Tibial nerve (tissue), 4 donors: ENCODE data around the gene SEMA3G. TPM values are rescaled to one million over a fixed set of nuclear protein-coding genes. Genes with fewer than 3 reads are reported as not detected.

Experiments used
- DNase-seq, 2 donors: peaks; one replicate each; pipeline ENCODE4 v3.0.0-alpha.2; 2019; ENCODE audit warnings: low spot score in 2 of 2
- H3K27ac ChIP-seq, 4 donors: fragments of 200-600 bp; sonication (generic) in 3 of 4; one replicate each; pipeline ENCODE4 v1.5.1; 2017 to 2019; ENCODE audit warnings: mild to moderate bottlenecking in 1 of 4
- H3K27me3 ChIP-seq, 2 donors: fragments of 200-600 bp; sonication (generic) in 1 of 2; one replicate each; pipeline versions ENCODE4 v1.5.1 to v1.6.0; 2017 to 2019
- H3K36me3 ChIP-seq, 3 donors: fragments of 200-600 bp; sonication (generic); one replicate each; pipeline ENCODE4 v1.5.1; 2018 to 2019
- H3K4me1 ChIP-seq, 4 donors: fragments of 200-600 bp; sonication (generic) in 3 of 4; one replicate each; pipeline ENCODE4 v1.5.1; 2017 to 2019
- H3K4me3 ChIP-seq, 4 donors: fragments of 200-600 bp; sonication (generic) in 3 of 4; one replicate each; pipeline ENCODE4 v1.5.1; 2017 to 2019; ENCODE audit warnings: mild to moderate bottlenecking in 1 of 4, moderate library complexity in 1 of 4
- H3K9me3 ChIP-seq, 4 donors: fragments of 200-600 bp; sonication (generic) in 3 of 4; one replicate each; pipeline ENCODE4 v1.5.1; 2017 to 2019
- CTCF ChIP-seq, 5 experiments: fragments of 200-600 bp in 3 of 5; fragments of 450-650 bp in 2 of 5; sonication (generic) in 3 of 5; IDR thresholded peaks; one replicate each; pipeline ENCODE4 v1.5.1; 2016 to 2019; ENCODE audit warnings: antibody characterized with exemption in 5 of 5, mild to moderate bottlenecking in 3 of 5, moderate library complexity in 2 of 5
- EP300 ChIP-seq, 2 donors: sonication (generic); formaldehyde crosslinking; IDR thresholded peaks; one replicate each; pipeline ENCODE4 v1.6.1; 2017; ENCODE audit warnings: antibody characterized with exemption in 2 of 2, mild to moderate bottlenecking in 1 of 2
- POLR2A ChIP-seq, 2 donors: fragments of 450-650 bp; IDR thresholded peaks; one replicate each; pipeline ENCODE4 v1.6.1; 2017; ENCODE audit warnings: antibody characterized with exemption in 2 of 2, mild to moderate bottlenecking in 2 of 2, moderate library complexity in 2 of 2
- WGBS, 2 donors: methylation state at CpG; one replicate each; pipeline ENCODE4 v1.1.5; 2018; 5-methylcytosine and 5-hydroxymethylcytosine counted together
- total RNA-seq, 4 donors: library from RNA; depleted of rRNA; stranded (reverse); fragments of >200 nt; gene quantifications; one replicate each; pipeline ENCODE4 v1.1.0, GENCODE V29; 2016

Gene SEMA3G
- total RNA-seq, 4 donors from 2014 or later = 11.5 to 67.5 (median 32.7) TPM

GRCh38 chr3:52450489-52451236 is 5.8 kb upstream of the SEMA3G start:
- Histone ChIP-seq H3K27me3 (no peaks in the 10 kb centered on the region), H3K27ac (peak overlapping the region in 1 of 4 donors; percentile 22), H3K4me1 (peaks cover 0 to 35% (median 6%) of the 10 kb centered on the region in 4 donors), H3K9me3 (no peaks in the 10 kb centered on the region), H3K36me3 (no peaks in the 10 kb centered on the region), H3K4me3 (peak overlapping the region in 1 of 4 donors; percentile 42)
- TF ChIP-seq EP300 (IDR thresholded peaks at IDR 0.05) (no peak), POLR2A (IDR thresholded peaks at IDR 0.05) (no peak), CTCF (IDR thresholded peaks at IDR 0.05) (no peak)
- 81 to 82% methylated on average over 5 to 11 of the region's 11 CpGs for WGBS, 2 donors
- DNase-seq = no peak

- Histone ChIP-seq H3K9me3 (no peaks in the 10 kb centered on the region), H3K27me3 (no peaks in the 10 kb centered on the region), H3K4me1 (peaks cover 0 to 27% (median 6%) of the 10 kb centered on the region in 4 donors), H3K27ac (no peak overlapping the region), H3K36me3 (no peaks in the 10 kb centered on the region), H3K4me3 (no peak overlapping the region)
- 66 to 75% methylated on average over 12 of the region's 12 CpGs for WGBS, 2 donors
- TF ChIP-seq EP300 (IDR thresholded peaks at IDR 0.05) (no peak), POLR2A (IDR thresholded peaks at IDR 0.05) (no peak)
- no peak for DNase-seq
Measured at GRCh38 chr3:52447512-52448355, 2.8 kb upstream of the SEMA3G start.

- 4 to 29% methylated on average over 7 to 10 of the region's 13 CpGs for WGBS, 2 donors
- Histone ChIP-seq H3K27me3 (no peaks in the 10 kb centered on the region), H3K36me3 (no peaks in the 10 kb centered on the region), H3K9me3 (no peaks in the 10 kb centered on the region), H3K27ac (no peak overlapping the region), H3K4me3 (no peak overlapping the region), H3K4me1 (peaks cover 0 to 36% (median 8%) of the 10 kb centered on the region in 4 donors)
- peak in 1 of 2 donors; percentile 72 for DNase-seq
- TF ChIP-seq EP300 (IDR thresholded peaks at IDR 0.05) (no peak), POLR2A (IDR thresholded peaks at IDR 0.05) (no peak), CTCF (IDR thresholded peaks at IDR 0.05) (peak; percentile 98 to 100 (median 99))
Measured at GRCh38 chr3:52446631-52447511, 2.0 kb upstream of the SEMA3G start.

- no peaks in the 10 kb centered on the region for H3K27me3 ChIP-seq
- peaks cover 0 to under 1% (median 0%) of the 10 kb centered on the region in 3 donors for H3K36me3 ChIP-seq
- no peak overlapping the region for H3K27ac ChIP-seq
- H3K4me1 ChIP-seq = peaks cover 0 to 42% (median 9%) of the 10 kb centered on the region in 4 donors
- 96 to 100% methylated on average over 1 to 4 of the region's 4 CpGs for WGBS, 2 donors
- H3K4me3 ChIP-seq = no peak overlapping the region
- no peaks in the 10 kb centered on the region for H3K9me3 ChIP-seq
- no peak for DNase-seq
- no peak for TF ChIP-seq CTCF (IDR thresholded peaks at IDR 0.05)
- no peak for TF ChIP-seq POLR2A (IDR thresholded peaks at IDR 0.05)
- TF ChIP-seq EP300 (IDR thresholded peaks at IDR 0.05) = no peak
Measured at GRCh38 chr3:52446042-52446441, 1.1 kb upstream of the SEMA3G start.
